ENCODE results near the gene CCDC57. TPM values are rescaled to one million over a fixed set of nuclear protein-coding genes. Genes with fewer than 3 reads are reported as not detected.

The CCDC57 gene
- total and polyA plus RNA-seq, 2 of the 8 experiments (the other 6 are each of a cell fraction or from before 2014, with no cell fraction given) = 8.4 to 12.9 TPM

- Histone ChIP-seq H3K9me3 (ENCODE audit: insufficient read depth in 2 of 2, low read depth in 1 of 2, low read length in 1 of 2) (no peaks in the 10 kb centered on the region; a peak in 1 of 4 replicates), H2BK12ac (ENCODE audit: low read depth, low read length) (no peak overlapping the region), H2AK5ac (ENCODE audit: low read depth, low read length) (no peak overlapping the region), H2BK15ac (ENCODE audit: low read length) (no peak overlapping the region), H3K56ac (replicated peaks; ENCODE audit: insufficient read length, low read depth, low read length) (no peak overlapping the region), H4K91ac (replicated peaks; ENCODE audit: insufficient read length, low read length) (no peak overlapping the region), H4K5ac (ENCODE audit: insufficient read length, low read depth, low read length) (no peak overlapping the region), H3K27ac (ENCODE audit: low read depth, low read length) (no peak overlapping the region), H3K14ac (ENCODE audit: insufficient read length) (no peak overlapping the region), H3K4me1 (replicated peaks in 1 of 4; ENCODE audit: control insufficient read depth in 3 of 4, insufficient read depth in 4 of 4, low read length in 3 of 4) (peaks cover 0 to 4% (median 1%) of the 10 kb centered on the region in 4 experiments; a peak in 4 of 7 replicates), H3K4ac (replicated peaks; ENCODE audit: insufficient read length, low read depth, low read length) (no peak overlapping the region), H3K4me3 (ENCODE audit: extremely low read depth in 1 of 4, insufficient read depth in 2 of 4, low read depth in 3 of 4, low read length in 4 of 4) (no peak overlapping the region), H3K79me2 (ENCODE audit: control insufficient read depth in 1 of 2, insufficient read depth in 2 of 2, low read length in 2 of 2) (peaks cover 0 to 12% of the 10 kb centered on the region in 2 experiments; a peak in 1 of 4 replicates), H3K18ac (ENCODE audit: extremely low read depth, low read length) (no peak overlapping the region), H4K8ac (ENCODE audit: extremely low read depth, insufficient read depth, low read length) (0 out of 2 replicates have a peak overlapping the region, but pooled peaks have one; percentile 42), H2AFZ (ENCODE audit: low read length) (no peak overlapping the region), H4K20me1 (replicated peaks in 1 of 2; ENCODE audit: control insufficient read depth in 1 of 2, insufficient read depth in 2 of 2, low read length in 2 of 2) (peaks cover 28 to 33% of the 10 kb centered on the region in 2 experiments), H3K36me3 (ENCODE audit: control insufficient read depth in 2 of 4, insufficient read depth in 4 of 4, low read length in 3 of 4) (peaks cover 14 to 37% (median 24%) of the 10 kb centered on the region in 4 experiments), H3K23ac (ENCODE audit: insufficient read length) (no peak overlapping the region), H2BK20ac (ENCODE audit: low read length) (no peak overlapping the region), H3K79me1 (ENCODE audit: low read depth, low read length) (peaks cover 10% of the 10 kb centered on the region), H3K27me3 (replicated peaks in 1 of 4; ENCODE audit: control insufficient read depth in 3 of 4, extremely low read depth in 1 of 4, insufficient read depth in 3 of 4, low read length in 3 of 4) (no peaks in the 10 kb centered on the region; a peak in 1 of 7 replicates), H3K4me2 (ENCODE audit: insufficient read depth in 1 of 2, low read depth in 2 of 2, low read length in 2 of 2) (no peak overlapping the region), H3K23me2 (ENCODE audit: low read depth, low read length) (no peaks in the 10 kb centered on the region; the same call in 1 of the 2 replicates), H3K9ac (replicated peaks in 1 of 4; ENCODE audit: extremely low read depth in 1 of 4, low read depth in 3 of 4, low read length in 3 of 4) (no peak overlapping the region), H2BK120ac (replicated peaks; ENCODE audit: low read depth, low read length) (no peak overlapping the region), H2BK5ac (ENCODE audit: low read depth, low read length) (no peak overlapping the region)
- 92% methylated on average over 21 of the region's 22 CpGs; no CpG with 5 or more reads in 1 of the 2 experiments for WGBS, 2 experiments (ENCODE audit: extremely low coverage in 1 of 2, insufficient coverage in 1 of 2, insufficient read length in 1 of 2, insufficient replicate concordance in 2 of 2, low coverage in 1 of 2, low lambda C conversion rate in 2 of 2, missing lambda C conversion rate in 1 of 2)
- TF ChIP-seq KDM4A (IDR thresholded peaks at IDR 0.05; ENCODE audit: low read depth, low read length, severe bottlenecking) = no peak
- TF ChIP-seq, protein P1, sequence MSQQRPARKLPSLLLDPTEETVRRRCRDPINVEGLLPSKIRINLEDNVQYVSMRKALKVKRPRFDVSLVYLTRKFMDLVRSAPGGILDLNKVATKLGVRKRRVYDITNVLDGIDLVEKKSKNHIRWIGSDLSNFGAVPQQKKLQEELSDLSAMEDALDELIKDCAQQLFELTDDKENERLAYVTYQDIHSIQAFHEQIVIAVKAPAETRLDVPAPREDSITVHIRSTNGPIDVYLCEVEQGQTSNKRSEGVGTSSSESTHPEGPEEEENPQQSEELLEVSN (IDR thresholded peaks at IDR 0.05) = no peak
- no peak for TF ChIP-seq ZNF274 (IDR thresholded peaks at IDR 0.05; ENCODE audit: borderline replicate concordance, extremely low read depth, low read length)
- TF ChIP-seq TCF12 (IDR thresholded peaks at IDR 0.05; ENCODE audit: low read depth, low read length) = no peak
- TF ChIP-seq CBX8 (IDR thresholded peaks at IDR 0.05; ENCODE audit: borderline replicate concordance, low read depth, low read length) = no peak
- POLR2A ChIA-PET (ENCODE audit: partially characterized antibody) = interaction anchor here (1.3 to 2.4 kb wide), 5 partner anchors 9 to 53 kb away, joined by 3 to 8 read pairs (median 4); partner anchors contain the start of gene SLC16A3
- CTCF ChIA-PET (ENCODE audit: partially characterized antibody) = interaction anchor here (1.8 kb wide), 1 partner anchor 60 kb away, joined by 5 read pairs; no protein-coding TSS in a partner anchor
- DNase-seq (ENCODE audit: low read depth in 1 of 2, low spot score in 2 of 2) = no peak
- no peak for FAIRE-seq
These were observed 27.4 kb upstream of the CCDC57 start for GRCh38 chr17:82239926-82240505.
